Measurements from ENCODE around the gene LRRC4B.
A peak's percentile ranks its signal among the peaks of the same experiment; 100 is the strongest.
"Not testable (repeated sequence)": the region's sequence is repeated elsewhere in the genome, so short reads cannot be mapped to it uniquely, and the experiment has no call there.

The LRRC4B gene

DNA sequence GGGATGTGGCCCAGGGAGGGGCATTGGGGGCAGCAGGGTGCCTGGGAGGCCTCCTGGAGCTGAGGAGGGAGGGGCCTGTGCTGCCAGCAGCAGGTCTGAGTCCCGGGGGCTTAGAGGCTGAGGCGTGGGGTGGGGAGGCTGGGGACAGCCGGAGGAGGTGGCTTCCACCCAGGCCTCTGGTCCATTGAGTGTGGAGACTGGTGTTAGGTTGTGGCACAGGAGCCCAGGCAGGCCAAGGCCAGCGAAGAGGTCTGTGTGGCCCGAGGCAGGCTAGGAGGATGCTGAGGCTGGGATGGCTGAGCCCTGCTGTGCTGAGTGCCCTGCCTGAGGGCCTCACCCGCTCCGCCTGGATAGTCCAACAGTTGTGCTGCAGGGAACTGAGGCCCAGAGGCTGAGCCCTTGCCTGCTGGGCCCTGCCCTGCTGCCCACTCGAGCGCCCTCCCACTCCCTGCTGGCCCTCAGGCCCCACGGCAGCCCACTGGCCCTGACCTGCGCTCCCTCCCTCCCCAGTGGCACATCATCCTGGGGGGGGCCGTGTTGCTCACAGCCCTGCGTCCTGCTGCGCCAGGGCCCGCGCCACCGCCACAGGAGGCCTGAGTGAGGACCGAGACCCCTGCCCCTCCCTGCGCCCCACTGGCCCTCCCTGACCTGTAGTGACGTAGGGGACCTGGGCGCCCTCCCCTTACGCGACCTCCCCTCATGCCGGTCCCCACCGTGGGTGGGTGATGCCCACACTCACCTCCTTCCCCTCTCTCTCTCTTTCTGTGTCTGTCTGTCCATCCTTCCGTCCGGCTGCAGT lies 86.7 kb downstream of the LRRC4B start:
- no peak for DNase-seq

DNA sequence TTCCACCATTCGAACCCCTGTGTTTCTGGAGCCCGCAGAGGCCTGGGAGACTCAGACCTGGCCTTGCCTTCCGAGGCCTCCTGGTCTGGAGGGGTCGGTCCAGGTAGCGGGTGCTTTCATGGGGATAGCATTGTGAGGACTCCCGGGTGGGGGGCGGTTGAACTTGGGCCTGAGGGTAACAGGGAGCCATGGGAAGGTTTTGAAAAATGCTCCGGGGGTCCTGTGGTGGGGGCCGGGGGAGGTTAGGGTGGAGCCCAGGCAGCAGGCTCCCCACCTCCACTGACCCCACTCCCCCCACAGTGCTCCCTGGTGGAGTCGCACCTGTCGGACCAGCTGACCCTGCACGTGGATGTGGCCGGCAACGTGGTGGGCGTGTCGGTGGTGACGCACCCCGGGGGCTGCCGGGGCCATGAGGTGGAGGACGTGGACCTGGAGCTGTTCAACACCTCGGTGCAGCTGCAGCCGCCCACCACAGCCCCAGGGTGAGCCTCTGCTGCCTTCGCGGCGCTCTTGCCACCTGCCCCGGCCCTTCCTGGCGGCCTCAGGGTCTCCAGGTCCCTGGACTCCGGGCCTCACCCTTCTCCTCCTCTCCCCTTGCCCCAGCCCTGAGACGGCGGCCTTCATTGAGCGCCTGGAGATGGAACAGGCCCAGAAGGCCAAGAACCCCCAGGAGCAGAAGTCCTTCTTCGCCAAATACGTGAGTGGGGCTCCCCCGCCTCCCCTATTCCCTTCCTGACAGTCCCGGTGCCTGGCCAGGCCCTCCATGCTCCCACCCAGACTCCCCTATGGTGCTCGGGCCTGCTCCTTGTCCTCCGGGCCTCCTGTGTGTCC lies 87.7 kb downstream of the LRRC4B start:
- no peak for DNase-seq

DNA sequence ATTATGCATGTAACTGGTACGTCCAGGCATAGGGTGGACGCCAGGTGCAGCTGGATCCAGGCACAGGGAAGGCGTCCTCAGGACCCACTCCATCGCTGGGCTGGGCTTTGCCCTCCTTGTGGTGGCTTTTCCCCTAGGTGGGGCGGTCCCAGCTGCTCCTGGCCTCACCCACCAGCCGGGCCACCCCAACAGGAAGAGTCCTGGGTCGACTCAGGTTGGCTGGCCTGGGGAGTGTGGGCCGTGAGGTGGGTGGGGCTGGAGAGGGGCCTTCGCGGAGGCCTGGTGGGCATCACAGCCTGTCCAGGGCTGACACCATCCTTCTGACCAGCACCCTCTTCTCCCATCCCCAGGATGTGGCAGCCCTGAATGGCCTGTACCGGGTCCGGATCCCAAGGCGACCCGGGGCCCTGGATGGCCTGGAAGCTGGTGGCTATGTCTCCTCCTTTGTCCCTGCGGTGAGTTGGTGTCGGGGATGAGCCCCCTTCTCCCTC lies 88.4 kb downstream of the LRRC4B start:
- no peak for DNase-seq

DNA sequence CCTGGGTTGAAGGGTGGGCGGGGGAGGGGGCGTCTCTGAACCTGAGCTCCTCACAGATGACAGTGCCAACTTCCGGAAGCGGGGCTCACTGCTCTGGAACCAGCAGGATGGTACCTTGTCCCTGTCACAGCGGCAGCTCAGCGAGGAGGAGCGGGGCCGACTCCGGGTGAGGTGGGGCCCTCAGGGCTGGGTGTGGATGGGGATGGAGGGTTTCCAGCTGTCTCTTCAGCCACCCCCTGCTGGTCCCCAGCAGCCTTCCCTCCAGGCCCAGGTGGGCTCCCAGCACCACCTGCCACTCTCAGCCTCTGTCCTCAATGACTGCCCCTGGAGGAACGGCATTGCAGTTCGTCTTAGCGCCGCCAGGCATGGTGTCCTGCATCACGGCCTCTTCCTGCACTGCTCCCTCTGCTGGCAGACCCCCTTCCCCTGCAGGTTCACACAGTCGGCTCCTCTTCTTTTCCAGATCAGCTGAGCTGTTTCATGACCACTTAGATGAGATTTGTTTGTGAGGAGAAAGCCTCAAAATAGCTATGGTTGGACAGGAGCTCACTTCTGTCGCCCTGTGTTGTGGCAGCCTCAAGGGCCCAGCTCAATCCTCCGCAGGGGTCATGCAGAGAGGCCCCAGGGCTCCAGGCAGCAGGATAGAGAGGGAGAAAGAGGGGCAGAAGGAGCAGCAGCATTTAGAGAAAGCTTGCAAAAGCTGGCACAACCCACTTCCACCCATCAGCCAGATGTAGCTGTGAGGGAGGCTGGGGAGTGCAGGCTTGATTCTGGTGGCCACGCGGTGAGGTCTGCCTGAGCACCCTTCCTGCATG lies 89.1 kb downstream of the LRRC4B start:
- DNase-seq = peak; percentile 11

DNA sequence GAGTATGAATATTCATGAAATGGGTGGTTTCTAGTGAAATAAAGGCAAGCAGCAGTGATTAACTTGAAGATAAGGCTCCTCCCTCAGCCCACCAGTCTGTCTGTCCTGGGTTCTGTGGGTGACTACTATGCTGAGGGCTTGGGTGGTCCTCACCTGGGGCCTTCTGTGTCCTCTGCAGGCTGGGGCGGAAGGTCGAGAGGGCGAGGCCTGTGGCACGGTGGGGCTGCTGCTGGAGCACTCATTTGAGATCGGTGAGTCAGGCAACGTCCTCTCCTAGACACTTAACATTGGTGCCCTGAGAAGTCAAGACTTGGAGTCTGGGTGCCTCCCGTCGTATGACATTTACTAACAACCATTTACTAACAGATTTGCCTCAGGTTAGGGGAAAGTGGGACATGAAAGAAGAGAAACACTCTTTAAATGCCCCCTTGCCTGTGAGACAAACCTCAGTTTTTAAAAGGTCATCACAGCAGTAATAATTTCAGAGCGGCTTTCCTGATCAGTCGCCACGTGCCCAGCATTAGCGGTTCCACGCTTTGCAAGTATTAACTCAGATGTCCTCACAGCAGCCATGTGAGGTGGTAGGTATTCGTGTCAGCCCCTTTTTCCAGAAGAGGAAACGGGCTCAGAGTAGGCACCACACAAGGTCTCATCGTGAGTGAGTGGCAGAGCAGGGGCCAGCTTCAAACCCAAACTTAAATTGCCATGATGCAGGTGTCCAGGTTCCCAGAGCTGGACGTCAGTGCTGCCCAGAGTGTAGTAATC lies 90.3 kb downstream of the LRRC4B start:
- DNase-seq = no peak

DNA sequence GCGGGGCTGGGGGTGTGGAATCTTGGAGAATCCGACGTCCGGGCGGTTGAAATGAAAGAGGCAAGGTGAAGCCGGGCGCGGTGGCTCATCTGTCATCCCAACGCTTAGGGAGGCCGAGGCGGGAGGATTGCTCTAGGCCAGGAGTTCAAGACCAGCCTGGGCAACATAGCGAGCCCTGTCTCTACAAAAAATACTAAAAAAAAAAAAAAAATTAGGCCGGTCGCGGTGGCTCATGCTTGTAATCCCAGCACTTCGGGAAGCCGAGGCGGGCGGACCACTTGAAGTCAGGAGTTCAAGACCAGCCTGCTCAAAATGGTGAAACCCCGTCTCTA lies 91.4 kb downstream of the LRRC4B start:
- DNase-seq = no peak

DNA sequence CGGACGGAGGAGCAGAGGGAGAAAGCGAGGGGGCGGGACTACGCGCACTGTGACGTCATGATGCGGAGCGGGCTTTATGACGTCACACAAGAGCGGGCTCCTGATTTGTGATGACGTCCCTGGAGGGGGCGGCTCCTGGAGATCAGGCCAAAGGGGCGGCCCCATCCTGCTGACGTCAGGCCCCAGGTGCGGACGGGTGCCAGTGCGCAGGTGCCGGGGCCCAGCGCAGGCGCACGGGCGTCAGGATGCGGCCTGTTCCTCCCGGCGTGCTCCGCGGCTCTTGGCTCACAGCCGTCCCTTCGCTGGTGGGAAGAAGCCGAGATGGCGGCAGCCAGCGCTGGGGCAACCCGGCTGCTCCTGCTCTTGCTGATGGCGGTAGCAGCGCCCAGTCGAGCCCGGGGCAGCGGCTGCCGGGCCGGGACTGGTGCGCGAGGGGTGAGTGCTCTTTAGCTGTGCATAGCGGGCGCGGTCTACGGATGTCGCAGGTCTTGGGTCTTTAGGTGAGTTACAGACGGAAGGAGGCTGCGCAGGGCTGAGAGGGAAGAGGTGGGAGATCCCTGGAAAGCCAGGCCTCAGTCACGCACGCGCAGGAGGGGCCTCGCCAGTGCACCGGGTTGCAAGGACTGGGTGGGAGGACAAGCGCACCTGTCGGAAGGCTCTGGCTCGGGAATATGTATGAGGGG lies 91.9 kb downstream of the LRRC4B start, which contains the start of the genes EMC10 and GARIN5A:
Gene EMC10 (plus strand): TSS at position 284 of the 683 bp plus-strand sequence. CDS start 38 bp downstream, at position 322.
Gene GARIN5A (minus strand): TSS at position 625 of the 683 bp plus-strand sequence. CDS start 460 bp downstream, at position 165.
- DNase-seq = peak; percentile 93

DNA sequence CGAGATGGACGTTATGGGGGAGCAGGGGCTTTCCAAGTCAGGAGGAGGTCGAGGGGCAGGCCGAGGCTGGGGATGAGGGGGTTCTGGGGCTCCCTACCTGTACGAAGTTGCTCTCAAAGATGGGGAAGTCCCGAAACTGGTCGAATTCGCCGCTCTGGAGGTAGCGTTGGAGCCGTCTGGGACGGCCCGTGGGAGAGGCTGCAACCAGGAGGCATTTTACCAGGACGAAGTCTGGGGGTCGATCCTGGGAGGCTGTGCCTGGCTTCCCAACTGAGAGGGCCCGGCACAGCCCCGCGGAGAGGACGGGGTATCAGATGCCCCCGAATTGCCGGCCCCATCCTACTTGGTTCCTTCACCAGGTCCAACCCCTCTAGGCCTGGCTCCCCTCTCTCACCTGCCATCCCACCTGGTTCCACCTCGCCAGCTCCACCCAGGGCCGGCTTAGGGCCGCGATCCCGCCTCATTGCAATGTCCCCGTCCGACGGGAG lies 92.5 kb downstream of the LRRC4B start:
- no peak for DNase-seq

DNA sequence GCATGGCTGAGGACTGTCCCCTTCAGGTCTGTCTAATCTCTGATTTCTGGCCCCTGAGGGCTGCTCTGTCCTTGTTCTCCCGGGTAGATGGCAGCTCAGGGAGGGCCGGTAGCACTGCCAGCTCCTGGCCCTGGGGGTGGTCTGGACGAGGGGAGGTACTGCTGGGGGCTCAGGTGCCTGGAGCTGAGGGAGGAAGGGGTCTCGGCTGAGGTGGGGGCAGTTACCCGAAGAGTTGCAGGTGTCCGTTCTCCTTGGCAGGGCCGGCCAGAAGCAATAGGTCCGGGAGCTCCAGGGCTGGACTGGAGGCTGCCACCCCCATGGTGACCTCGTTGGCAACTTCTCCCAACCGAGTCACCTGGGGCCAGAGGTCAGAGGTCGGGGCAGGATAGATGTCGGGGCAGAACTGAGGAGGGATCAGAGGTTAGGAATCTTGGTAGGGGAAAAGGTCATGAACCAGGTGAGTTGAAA lies 93.1 kb downstream of the LRRC4B start:
- DNase-seq = no peak

DNA sequence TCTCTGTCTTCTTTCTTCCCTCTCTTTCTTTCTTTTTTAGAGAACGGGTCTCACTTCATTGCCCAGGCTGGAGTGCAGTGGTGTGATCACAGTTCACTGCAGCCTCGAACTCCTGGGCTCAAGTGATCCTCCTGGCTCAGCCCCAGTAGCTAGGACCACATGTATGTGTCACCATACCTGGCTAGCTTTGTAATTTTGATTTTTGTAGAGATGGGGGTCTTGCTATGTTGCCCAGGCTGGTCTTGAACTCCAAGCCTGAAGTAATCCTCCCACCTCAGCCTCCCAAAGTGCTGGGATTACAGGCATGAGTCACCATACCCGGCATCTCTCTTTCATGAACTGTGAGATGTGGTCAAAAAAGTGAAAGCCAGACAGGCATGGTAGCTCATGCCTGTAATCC lies 94.9 kb downstream of the LRRC4B start:
- not testable (repeated sequence) for DNase-seq

DNA sequence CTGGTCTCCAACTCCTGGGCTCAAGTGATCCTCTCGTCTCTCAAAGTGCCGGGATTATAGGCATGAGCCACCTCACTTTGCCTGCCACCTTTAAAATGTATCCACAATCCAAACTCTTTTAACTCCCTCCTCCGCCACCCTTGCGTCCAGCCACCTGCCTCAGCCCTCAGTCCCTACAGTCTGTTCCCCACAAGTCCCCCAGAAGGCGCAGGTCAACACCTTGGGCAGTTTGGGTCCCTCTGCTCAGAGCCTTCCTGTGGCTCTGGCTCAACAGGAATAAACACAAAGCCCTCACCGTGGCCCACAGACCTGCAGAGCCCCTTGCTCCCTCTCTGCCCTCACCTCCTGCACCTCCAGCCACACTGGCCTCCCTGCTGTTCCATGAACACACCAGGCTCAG lies 99.4 kb downstream of the LRRC4B start:
- DNase-seq = no peak

DNA sequence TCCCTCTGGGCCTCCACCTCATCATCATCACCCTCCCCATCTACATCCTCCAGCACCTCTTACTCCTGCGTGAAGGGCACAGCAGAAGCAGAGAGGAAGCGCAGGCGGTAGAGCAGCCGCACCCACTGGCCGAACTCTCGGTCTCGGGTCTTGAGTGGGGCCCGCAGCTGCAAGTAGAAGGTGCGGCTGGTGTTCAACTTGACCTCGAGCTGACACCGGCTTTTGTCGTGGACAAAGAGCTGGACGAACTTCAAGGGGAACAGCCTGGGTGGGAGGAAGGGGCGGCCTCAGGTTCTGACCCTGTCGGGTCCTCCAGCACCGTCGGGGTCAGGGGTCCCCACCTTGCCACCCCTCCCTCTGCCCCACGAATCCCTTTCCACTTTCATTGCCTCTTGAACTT lies 100.7 kb downstream of the LRRC4B start:
- no peak for DNase-seq
